Neuronal stem cell (in vitro differentiated cells): Measurements from ENCODE around the gene EXOC8.
A peak's percentile ranks its signal among the peaks of the same experiment; 100 is the strongest.

Experiments used
- DNase-seq: peaks from one replicate; pipeline ENCODE4 v3.0.0-alpha.2; 2013; ENCODE audit warnings: low spot score
- H2AFZ ChIP-seq: one replicate; pipeline ENCODE4 v1.6.1; 2013; ENCODE audit warnings: mild to moderate bottlenecking, low read length, inconsistent platforms
- H2AK5ac ChIP-seq: 2 replicates; pipeline ENCODE4 v1.6.1; 2013; ENCODE audit warnings: low read depth, mild to moderate bottlenecking, inconsistent platforms, low read length, moderate library complexity, mixed read lengths
- H2BK120ac ChIP-seq: 2 replicates; pipeline ENCODE4 v1.6.1; 2013; ENCODE audit warnings: low read depth, mild to moderate bottlenecking, inconsistent platforms, low read length, moderate library complexity, mixed read lengths
- H2BK12ac ChIP-seq: one replicate; pipeline ENCODE4 v1.6.1; 2013; ENCODE audit warnings: low read length, inconsistent platforms
- H2BK15ac ChIP-seq: 2 replicates; pipeline ENCODE4 v1.6.1; 2013; ENCODE audit warnings: mild to moderate bottlenecking, low read length, inconsistent platforms, mixed read lengths
- H2BK5ac ChIP-seq: one replicate; pipeline ENCODE4 v1.6.1; 2013; ENCODE audit warnings: inconsistent platforms, mild to moderate bottlenecking, low read length, moderate library complexity
- H3K14ac ChIP-seq: one replicate; pipeline ENCODE4 v1.6.1; 2013; ENCODE audit warnings: low read length, inconsistent platforms
- H3K18ac ChIP-seq: 2 replicates; pipeline ENCODE4 v1.6.1; 2013; ENCODE audit warnings: low read length, inconsistent platforms
- H3K23ac ChIP-seq: 2 replicates; pipeline ENCODE4 v1.6.1; 2013; ENCODE audit warnings: low read depth, mild to moderate bottlenecking, mixed read lengths, low read length, inconsistent platforms; ENCODE audit not compliant: poor library complexity
- H3K27ac ChIP-seq: replicated peaks from 3 replicates; pipeline ENCODE4 v1.5.1; 2013; ENCODE audit warnings: low read length, inconsistent platforms
- H3K27me3 ChIP-seq, 3 experiments: 2 replicates each; pipeline ENCODE4 v1.6.1; 2013; ENCODE audit warnings: low read length in 3 of 3, mild to moderate bottlenecking in 2 of 3, inconsistent platforms in 1 of 3, low read depth in 1 of 3, mixed read lengths in 1 of 3, moderate library complexity in 1 of 3; ENCODE audit not compliant: control insufficient read depth in 3 of 3, insufficient read depth in 3 of 3
- H3K36me3 ChIP-seq, 2 donors: replicated peaks in 1 of 2; 2 replicates each; pipeline ENCODE4 v1.6.1; 2013; ENCODE audit warnings: low read length in 2 of 2; ENCODE audit not compliant: control insufficient read depth in 2 of 2, insufficient read depth in 2 of 2
- H3K4ac ChIP-seq: 2 replicates; pipeline ENCODE4 v1.6.1; 2013; ENCODE audit warnings: inconsistent platforms, mild to moderate bottlenecking, low read length, moderate library complexity
- H3K4me1 ChIP-seq, 2 donors: 1 replicate in 1 of 2; 2 replicates in 1 of 2; pipeline ENCODE4 v1.6.1; 2013; ENCODE audit warnings: low read length in 2 of 2, low read depth in 1 of 2; ENCODE audit not compliant: control insufficient read depth in 2 of 2, insufficient read depth in 1 of 2
- H3K4me2 ChIP-seq: one replicate; pipeline ENCODE4 v1.6.1; 2013; ENCODE audit warnings: mild to moderate bottlenecking, low read length, inconsistent platforms; ENCODE audit not compliant: insufficient read depth, poor library complexity, severe bottlenecking
- H3K4me3 ChIP-seq, 2 donors: 2 replicates each; pipeline ENCODE4 v1.5.1; 2013; ENCODE audit warnings: low read length in 2 of 2, mild to moderate bottlenecking in 2 of 2, inconsistent platforms in 1 of 2, moderate library complexity in 1 of 2
- H3K79me1 ChIP-seq: one replicate; pipeline ENCODE4 v1.6.1; 2013; ENCODE audit warnings: low read depth, mild to moderate bottlenecking, inconsistent platforms, low read length, moderate library complexity
- H3K9ac ChIP-seq: one replicate; pipeline ENCODE4 v1.6.1; 2013; ENCODE audit warnings: mild to moderate bottlenecking, low read depth, low read length, inconsistent platforms; ENCODE audit not compliant: poor library complexity
- H3K9me3 ChIP-seq, 2 donors: replicated peaks in 1 of 2; 2 replicates each; pipeline versions ENCODE3 to v1.6.1; 2013; ENCODE audit warnings: low read length in 2 of 2, mild to moderate bottlenecking in 2 of 2, inconsistent platforms in 1 of 2, low read depth in 1 of 2, mixed read lengths in 1 of 2, moderate library complexity in 1 of 2; ENCODE audit not compliant: control insufficient read depth in 2 of 2, insufficient read depth in 1 of 2
- H4K8ac ChIP-seq: one replicate; pipeline ENCODE4 v1.6.1; 2013; ENCODE audit warnings: low read depth, mild to moderate bottlenecking, inconsistent platforms, low read length, moderate library complexity
- H4K91ac ChIP-seq: one replicate; pipeline ENCODE4 v1.6.1; 2013; ENCODE audit warnings: low read length, low read depth, mild to moderate bottlenecking, inconsistent platforms; ENCODE audit not compliant: poor library complexity
- WGBS, 2 donors: extraction: QIAGEN DNeasy Blood & Tissue Kit; methylation state at CpG; one replicate each; pipeline ENCODE4 v1.1.7; 2013; ENCODE audit warnings: missing lambda C conversion rate in 2 of 2, mixed read lengths in 1 of 2; ENCODE audit not compliant: insufficient read length in 2 of 2, insufficient replicate concordance in 1 of 2; ENCODE audit errors: extremely low coverage in 2 of 2; 5-methylcytosine and 5-hydroxymethylcytosine counted together

Gene EXOC8

GRCh38 chr1:231357831-231358354 lies 20.2 kb upstream of the EXOC8 start:
- H3K4me3 ChIP-seq = no peak overlapping the region
- H3K18ac ChIP-seq = no peak overlapping the region
- no peak overlapping the region for H3K4me2 ChIP-seq
- no peak overlapping the region for H3K4ac ChIP-seq
- H3K36me3 ChIP-seq = peaks cover 0 to 30% of the 10 kb centered on the region in 2 donors
- no peaks in the 10 kb centered on the region for H3K9me3 ChIP-seq
- DNase-seq = peak; percentile 38
- no peak overlapping the region for H4K8ac ChIP-seq
- H3K9ac ChIP-seq = no peak overlapping the region
- H2BK120ac ChIP-seq = no peak overlapping the region
- no peak overlapping the region for H3K14ac ChIP-seq
- no peaks in the 10 kb centered on the region for H3K4me1 ChIP-seq
- no peak overlapping the region for H2AFZ ChIP-seq
- no peaks in the 10 kb centered on the region for H3K27me3 ChIP-seq
- H3K27ac ChIP-seq = no peak overlapping the region
- no peak overlapping the region for H4K91ac ChIP-seq
- H2BK12ac ChIP-seq = no peak overlapping the region
- no peak overlapping the region for H2BK5ac ChIP-seq
- no peaks in the 10 kb centered on the region for H3K79me1 ChIP-seq
- H3K23ac ChIP-seq = no peak overlapping the region
- no peak overlapping the region for H2AK5ac ChIP-seq
- WGBS, 2 donors = no CpG with 5 or more reads among the region's 4 CpGs
- no peak overlapping the region for H2BK15ac ChIP-seq

GRCh38 chr1:231357187-231357772 lies 19.6 kb upstream of the EXOC8 start:
- Histone ChIP-seq H3K18ac (no peak overlapping the region), H2BK15ac (no peak overlapping the region)
- no peak for DNase-seq

GRCh38 chr1:231355171-231355570 lies 17.5 kb upstream of the EXOC8 start:
- Histone ChIP-seq H2BK5ac (no peak overlapping the region), H3K27ac (no peak overlapping the region)

More at GRCh38 chr1:231357187-231357772, 19.6 kb upstream of the EXOC8 start:
- Histone ChIP-seq H3K4ac (no peak overlapping the region), H2BK120ac (no peak overlapping the region), H3K36me3 (peaks cover 0 to 33% of the 10 kb centered on the region in 2 donors), H3K27me3 (no peaks in the 10 kb centered on the region), H3K4me1 (no peaks in the 10 kb centered on the region), H2BK12ac (no peak overlapping the region), H4K91ac (no peak overlapping the region), H3K14ac (no peak overlapping the region), H2AK5ac (no peak overlapping the region), H2BK5ac (no peak overlapping the region), H3K27ac (no peak overlapping the region), H3K79me1 (no peaks in the 10 kb centered on the region), H3K4me2 (no peak overlapping the region), H4K8ac (no peak overlapping the region), H3K4me3 (no peak overlapping the region), H3K9me3 (no peaks in the 10 kb centered on the region), H2AFZ (no peak overlapping the region), H3K9ac (no peak overlapping the region), H3K23ac (no peak overlapping the region)
- no CpG with 5 or more reads among the region's 10 CpGs for WGBS, 2 donors

GRCh38 chr1:231354330-231355020 lies 16.8 kb upstream of the EXOC8 start:
- DNase-seq = no peak
- Histone ChIP-seq H2BK12ac (no peak overlapping the region), H3K4me3 (no peak overlapping the region), H3K9ac (no peak overlapping the region), H3K36me3 (peaks cover 6 to 52% of the 10 kb centered on the region in 2 donors), H3K4ac (no peak overlapping the region), H4K91ac (no peak overlapping the region), H3K14ac (no peak overlapping the region), H3K23ac (no peak overlapping the region), H2BK15ac (no peak overlapping the region), H3K27me3 (no peaks in the 10 kb centered on the region), H2BK5ac (no peak overlapping the region), H3K9me3 (no peaks in the 10 kb centered on the region), H3K4me1 (no peaks in the 10 kb centered on the region), H3K4me2 (no peak overlapping the region), H2AK5ac (no peak overlapping the region), H2AFZ (no peak overlapping the region), H3K79me1 (no peaks in the 10 kb centered on the region), H3K18ac (no peak overlapping the region), H2BK120ac (no peak overlapping the region), H4K8ac (no peak overlapping the region), H3K27ac (no peak overlapping the region)
- WGBS, 2 donors = no CpG with 5 or more reads among the region's 5 CpGs

More at GRCh38 chr1:231355171-231355570, 17.5 kb upstream of the EXOC8 start:
- Histone ChIP-seq H2BK12ac (no peak overlapping the region), H3K79me1 (no peaks in the 10 kb centered on the region), H3K23ac (no peak overlapping the region), H2AK5ac (no peak overlapping the region), H3K36me3 (peaks cover 2 to 45% of the 10 kb centered on the region in 2 donors), H3K18ac (no peak overlapping the region), H3K9ac (no peak overlapping the region), H3K4ac (no peak overlapping the region), H4K8ac (no peak overlapping the region), H4K91ac (no peak overlapping the region), H3K4me2 (no peak overlapping the region), H3K27me3 (no peaks in the 10 kb centered on the region), H2AFZ (no peak overlapping the region), H3K4me1 (no peaks in the 10 kb centered on the region), H3K4me3 (no peak overlapping the region), H2BK15ac (no peak overlapping the region), H3K9me3 (no peaks in the 10 kb centered on the region), H3K14ac (no peak overlapping the region), H2BK120ac (no peak overlapping the region)
- WGBS, 2 donors = no CpG with 5 or more reads among the region's 3 CpGs
- DNase-seq = no peak
